ENCODE results near the gene BDNF. TPM values are rescaled to one million over a fixed set of nuclear protein-coding genes. Genes with fewer than 3 reads are reported as not detected.

Gene BDNF
- total and polyA plus RNA-seq, 7 donors: 0.01 to 3.4 (median 0.13) TPM; not detected in 1

- Histone ChIP-seq H3K9me3 (no peaks in the 10 kb centered on the region), H3K4me3 (no peak overlapping the region), H3K36me3 (ENCODE audit: insufficient read depth in 1 of 2, low read depth in 1 of 2) (no peaks in the 10 kb centered on the region), H3K4me1 (no peaks in the 10 kb centered on the region), H3K27ac (no peak overlapping the region), H3K27me3 (ENCODE audit: insufficient read depth in 3 of 3, low read length in 2 of 3) (no peaks in the 10 kb centered on the region)
- no peak for ATAC-seq
- TF ChIP-seq, protein P1, sequence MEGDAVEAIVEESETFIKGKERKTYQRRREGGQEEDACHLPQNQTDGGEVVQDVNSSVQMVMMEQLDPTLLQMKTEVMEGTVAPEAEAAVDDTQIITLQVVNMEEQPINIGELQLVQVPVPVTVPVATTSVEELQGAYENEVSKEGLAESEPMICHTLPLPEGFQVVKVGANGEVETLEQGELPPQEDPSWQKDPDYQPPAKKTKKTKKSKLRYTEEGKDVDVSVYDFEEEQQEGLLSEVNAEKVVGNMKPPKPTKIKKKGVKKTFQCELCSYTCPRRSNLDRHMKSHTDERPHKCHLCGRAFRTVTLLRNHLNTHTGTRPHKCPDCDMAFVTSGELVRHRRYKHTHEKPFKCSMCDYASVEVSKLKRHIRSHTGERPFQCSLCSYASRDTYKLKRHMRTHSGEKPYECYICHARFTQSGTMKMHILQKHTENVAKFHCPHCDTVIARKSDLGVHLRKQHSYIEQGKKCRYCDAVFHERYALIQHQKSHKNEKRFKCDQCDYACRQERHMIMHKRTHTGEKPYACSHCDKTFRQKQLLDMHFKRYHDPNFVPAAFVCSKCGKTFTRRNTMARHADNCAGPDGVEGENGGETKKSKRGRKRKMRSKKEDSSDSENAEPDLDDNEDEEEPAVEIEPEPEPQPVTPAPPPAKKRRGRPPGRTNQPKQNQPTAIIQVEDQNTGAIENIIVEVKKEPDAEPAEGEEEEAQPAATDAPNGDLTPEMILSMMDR (IDR thresholded peaks at IDR 0.05): no peak
- intact Hi-C loops (cut with DNase I): no loop called here
- DNase-seq: no peak
- 68 to 77% (median 72%) methylated on average over 9 of the region's 9 CpGs for WGBS, 3 donors
These were observed 87.0 kb downstream of the BDNF start for GRCh38 chr11:27612932-27613880.

GRCh38 chr11:27611947-27612455 is 88.3 kb downstream of the BDNF start:
- H3K27me3 ChIP-seq (ENCODE audit: insufficient read depth in 3 of 3, low read length in 2 of 3): no peaks in the 10 kb centered on the region
- TF ChIP-seq, protein P1 (IDR thresholded peaks at IDR 0.05): no peak
- WGBS, 3 donors: 80 to 94% (median 83%) methylated on average over 3 of the region's 3 CpGs
- H3K9me3 ChIP-seq: no peaks in the 10 kb centered on the region
- H3K36me3 ChIP-seq (ENCODE audit: insufficient read depth in 1 of 2, low read depth in 1 of 2): no peaks in the 10 kb centered on the region
- no peaks in the 10 kb centered on the region for H3K4me1 ChIP-seq
- ATAC-seq (no peak), DNase-seq (no peak)
- intact Hi-C loops (cut with DNase I): no loop called here
- no peak overlapping the region for H3K27ac ChIP-seq
- no peak overlapping the region for H3K4me3 ChIP-seq

DNA sequence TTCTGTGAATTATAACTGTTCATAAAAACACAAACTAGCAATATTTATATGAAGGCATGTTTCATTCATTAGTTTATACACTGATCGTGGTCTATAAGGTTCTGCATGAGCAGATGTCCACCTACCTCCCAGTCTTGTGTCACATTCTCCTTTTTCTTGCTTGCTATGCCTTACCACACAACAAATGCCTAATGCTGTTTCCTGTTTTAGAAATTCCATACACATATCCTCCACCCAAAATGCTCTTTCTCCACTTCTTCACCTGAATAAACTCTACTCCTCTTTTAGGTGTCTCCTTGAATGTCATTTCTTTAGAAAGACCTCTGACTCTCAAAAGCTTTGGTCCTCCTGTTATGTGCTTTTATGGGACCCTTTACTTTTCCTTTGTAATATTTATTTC is 88.9 kb downstream of the BDNF start:
- intact Hi-C loops (cut with DNase I): no loop called here
- ATAC-seq: no peak
- Histone ChIP-seq H3K4me1 (no peaks in the 10 kb centered on the region), H3K9me3 (no peaks in the 10 kb centered on the region), H3K36me3 (ENCODE audit: insufficient read depth in 1 of 2, low read depth in 1 of 2) (no peaks in the 10 kb centered on the region), H3K27ac (no peak overlapping the region), H3K4me3 (no peak overlapping the region), H3K27me3 (ENCODE audit: insufficient read depth in 3 of 3, low read length in 2 of 3) (no peaks in the 10 kb centered on the region)
- TF ChIP-seq, protein P1 (IDR thresholded peaks at IDR 0.05): no peak
- no peak for DNase-seq
- 90 to 93% (median 91%) methylated on average over 1 of the region's 1 CpG for WGBS, 3 donors

- Histone ChIP-seq H3K4me1 (no peaks in the 10 kb centered on the region), H3K9me3 (no peaks in the 10 kb centered on the region), H3K27ac (no peak overlapping the region), H3K27me3 (ENCODE audit: insufficient read depth in 3 of 3, low read length in 2 of 3) (no peaks in the 10 kb centered on the region), H3K4me3 (no peak overlapping the region), H3K36me3 (ENCODE audit: insufficient read depth in 1 of 2, low read depth in 1 of 2) (no peaks in the 10 kb centered on the region)
- intact Hi-C loops (cut with DNase I): no loop called here
- DNase-seq (no peak), ATAC-seq (no peak)
- TF ChIP-seq, protein P1 (IDR thresholded peaks at IDR 0.05): no peak
These were observed 89.3 kb downstream of the BDNF start for GRCh38 chr11:27610946-27611345.

Data from psoas muscle (tissue), 8 donors.